MM.1S (cell line): ENCODE results near the gene CHID1.

ENCODE experiments used
- DNase-seq: peaks from one replicate; pipeline ENCODE4 v3.0.0-alpha.2; 2015
- H2AFZ ChIP-seq: fragments of 300-600 bp; sonication (generic); 2 replicates; pipeline ENCODE4 v1.6.0; 2016; ENCODE audit warnings: antibody characterized with exemption, low read length
- H3F3A ChIP-seq: fragments of 300-600 bp; sonication (generic); 2 replicates; pipeline ENCODE4 v1.6.1; 2016; ENCODE audit warnings: mild to moderate bottlenecking, antibody characterized with exemption, low read length, moderate library complexity, mixed read lengths; ENCODE audit not compliant: insufficient read depth
- H3K27ac ChIP-seq: fragments of 300-600 bp; sonication (generic); 2 replicates; pipeline ENCODE4 v1.5.1; 2016; ENCODE audit warnings: mild to moderate bottlenecking, low read length
- H3K27me3 ChIP-seq: fragments of 300-600 bp; sonication (generic); replicated peaks from 2 replicates; pipeline ENCODE4 v1.6.0; 2016; ENCODE audit warnings: low read length; ENCODE audit not compliant: insufficient read depth
- H3K36me3 ChIP-seq: fragments of 300-600 bp; sonication (generic); replicated peaks from 2 replicates; pipeline ENCODE4 v1.6.1; 2016; ENCODE audit warnings: mild to moderate bottlenecking, low read length, mixed read lengths; ENCODE audit not compliant: insufficient read depth
- H3K4me1 ChIP-seq: fragments of 300-600 bp; sonication (generic); 2 replicates; pipeline ENCODE4 v1.6.1; 2016; ENCODE audit warnings: low read length, mixed read lengths
- H3K4me2 ChIP-seq: fragments of 300-600 bp; sonication (generic); 2 replicates; pipeline ENCODE4 v1.6.0; 2016; ENCODE audit warnings: low read depth, low read length
- H3K4me3 ChIP-seq: fragments of 300-600 bp; sonication (generic); 2 replicates; pipeline ENCODE4 v1.5.1; 2016; ENCODE audit warnings: low read length, mixed read lengths
- H3K79me2 ChIP-seq: fragments of 300-600 bp; sonication (generic); 2 replicates; pipeline ENCODE4 v1.6.1; 2016; ENCODE audit warnings: mixed run types, low read length, mixed read lengths
- H3K9ac ChIP-seq: fragments of 300-600 bp; sonication (generic); 2 replicates; pipeline ENCODE4 v1.6.1; 2016; ENCODE audit warnings: low read length, mixed read lengths
- H3K9me2 ChIP-seq: fragments of 300-600 bp; sonication (generic); replicated peaks from 2 replicates; pipeline ENCODE4 v1.6.1; 2016; ENCODE audit warnings: mild to moderate bottlenecking, low read length, mixed read lengths; ENCODE audit not compliant: insufficient read depth
- H3K9me3 ChIP-seq: fragments of 300-600 bp; sonication (generic); replicated peaks from 2 replicates; pipeline ENCODE4 v1.6.1; 2016; ENCODE audit warnings: mild to moderate bottlenecking, low read length, mixed read lengths; ENCODE audit not compliant: insufficient read depth
- H4K20me1 ChIP-seq: fragments of 300-600 bp; sonication (generic); 2 replicates; pipeline ENCODE4 v1.6.1; 2016; ENCODE audit warnings: mild to moderate bottlenecking, low read length, moderate library complexity, mixed read lengths; ENCODE audit not compliant: insufficient read depth
- CTCF ChIP-seq: fragments of 300-600 bp; sonication (generic); IDR thresholded peaks from 2 replicates; pipeline ENCODE4 v1.5.1; 2016; ENCODE audit warnings: antibody characterized with exemption, low read length, mixed read lengths
- EZH2 ChIP-seq: fragments of 300-600 bp; sonication (generic); optimal IDR thresholded peaks from 2 replicates; pipeline ENCODE3; 2017; ENCODE audit warnings: low read depth, mild to moderate bottlenecking, antibody characterized with exemption, low read length, mixed read lengths
- EZH2phosphoT487 ChIP-seq: fragments of 300-600 bp; sonication (generic); IDR thresholded peaks from 2 replicates; pipeline ENCODE4 v1.6.1; 2018; ENCODE audit warnings: antibody characterized with exemption, low read length

CHID1 gene

GRCh38 chr11:826227-826621 is 84.4 kb downstream of the CHID1 start:
- Histone ChIP-seq H2AFZ (no peak overlapping the region), H3K27me3 (peaks cover 13% of the 10 kb centered on the region), H3K79me2 (peaks cover 5% of the 10 kb centered on the region), H3K36me3 (no peaks in the 10 kb centered on the region), H3K4me1 (peaks cover 21% of the 10 kb centered on the region), H3K4me2 (peak overlapping the region; percentile 94; the same call in 1 of the 2 replicates), H3K9ac (no peak overlapping the region), H3F3A (peaks cover 8% of the 10 kb centered on the region), H4K20me1 (no peaks in the 10 kb centered on the region), H3K4me3 (no peak overlapping the region; the same call in 1 of the 2 replicates), H3K27ac (no peak overlapping the region), H3K9me2 (no peaks in the 10 kb centered on the region), H3K9me3 (no peaks in the 10 kb centered on the region)
- DNase-seq = no peak
- TF ChIP-seq CTCF = no peak
- no peak for TF ChIP-seq EZH2
- no peak for TF ChIP-seq EZH2phosphoT487

GRCh38 chr11:825366-826226 is 85.0 kb downstream of the CHID1 start:
- Histone ChIP-seq H3K4me2 (no peak overlapping the region), H3K36me3 (no peaks in the 10 kb centered on the region), H3K9me2 (no peaks in the 10 kb centered on the region), H3K9me3 (no peaks in the 10 kb centered on the region), H3K9ac (no peak overlapping the region), H3K79me2 (peaks cover 11% of the 10 kb centered on the region), H3F3A (peaks cover 8% of the 10 kb centered on the region), H2AFZ (no peak overlapping the region), H4K20me1 (no peaks in the 10 kb centered on the region), H3K27me3 (peaks cover 11% of the 10 kb centered on the region), H3K4me3 (no peak overlapping the region), H3K27ac (no peak overlapping the region), H3K4me1 (peaks cover 22% of the 10 kb centered on the region)
- no peak for DNase-seq
- TF ChIP-seq EZH2phosphoT487 (no peak), CTCF (no peak), EZH2 (no peak)

GRCh38 chr11:824942-825341 is 85.7 kb downstream of the CHID1 start:
- no peaks in the 10 kb centered on the region for H3K9me3 ChIP-seq
- peaks cover 8% of the 10 kb centered on the region for H3F3A ChIP-seq
- no peak for DNase-seq
- no peaks in the 10 kb centered on the region for H3K36me3 ChIP-seq
- TF ChIP-seq EZH2 (no peak), EZH2phosphoT487 (no peak), CTCF (no peak)
- no peak overlapping the region for H3K27ac ChIP-seq
- H3K79me2 ChIP-seq = peaks cover 17% of the 10 kb centered on the region
- H2AFZ ChIP-seq = no peak overlapping the region
- peaks cover 11% of the 10 kb centered on the region for H3K27me3 ChIP-seq
- H3K9ac ChIP-seq = no peak overlapping the region
- no peak overlapping the region for H3K4me2 ChIP-seq
- H3K9me2 ChIP-seq = no peaks in the 10 kb centered on the region
- no peaks in the 10 kb centered on the region for H4K20me1 ChIP-seq
- H3K4me1 ChIP-seq = peaks cover 21% of the 10 kb centered on the region
- no peak overlapping the region for H3K4me3 ChIP-seq
